NOMO-1 (cell line): ENCODE measurements around the gene AREG.

Experiments
- DNase-seq, 2 experiments: peaks; one replicate each; lab custom pipeline; 2025; ENCODE audit not compliant: unreplicated experiment in 2 of 2; lab: John Stamatoyannopoulos, UW

Gene AREG

DNA sequence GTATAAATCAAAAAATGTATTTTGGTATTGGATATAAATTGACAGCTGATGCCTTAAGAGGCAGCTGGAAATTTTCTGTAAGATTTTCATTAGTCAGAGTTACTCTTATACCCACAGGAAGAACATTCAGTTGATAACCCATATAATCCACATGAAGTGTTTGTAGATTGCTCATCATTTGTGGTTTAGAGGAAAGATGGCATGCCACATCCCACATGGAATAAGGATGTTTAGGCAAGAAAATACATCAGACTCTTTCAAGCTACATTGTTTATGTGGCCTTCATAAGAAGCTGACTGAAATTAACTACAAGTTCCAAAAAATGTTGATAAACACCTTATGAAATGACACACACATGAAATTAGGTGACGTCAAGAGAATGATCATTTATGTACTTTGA is 56.6 kb downstream of the AREG start:
- no peak for DNase-seq

GRCh38 chr4:74503580-74503979 is 58.6 kb downstream of the AREG start:
- DNase-seq: no peak

GRCh38 chr4:74504212-74504611 is 59.3 kb downstream of the AREG start:
- DNase-seq: no peak
